Measurements from ENCODE around the gene SLC10A3. TPM values are rescaled to one million over a fixed set of nuclear protein-coding genes. Genes with fewer than 3 reads are reported as not detected.
A peak's percentile ranks its signal among the peaks of the same experiment; 100 is the strongest.

Gene SLC10A3
- total and polyA plus RNA-seq, 5 donors from 2014 or later: 18.4 to 40.2 (median 35.8) TPM

GRCh38 chrX:154478728-154479622, 11.5 kb downstream of the SLC10A3 start, which contains the start of gene LAGE3:
Gene LAGE3 (minus strand): TSS chrX:154479281. CDS start chrX:154478915, 366 bp downstream.
- ATAC-seq (ENCODE audit: low read depth in 2 of 2): peak; percentile 88 to 89
- H3K27me3 ChIP-seq (ENCODE audit: control insufficient read depth, insufficient read depth, low read length): no peaks in the 10 kb centered on the region
- no peaks in the 10 kb centered on the region for H3K9me3 Mint-ChIP-seq
- H3K36me3 ChIP-seq (ENCODE audit: control insufficient read depth, insufficient read depth, low read length): no peaks in the 10 kb centered on the region
- H3K27ac Mint-ChIP-seq: peak within 1 kb of the TSS; percentile 43 to 90 (median 84)
- peak within 1 kb of the TSS; percentile 79 to 92 (median 84) for H3K4me3 Mint-ChIP-seq
- peak within 1 kb of the TSS; percentile 83 for H3K27ac ChIP-seq (ENCODE audit: insufficient read depth, low read length, poor library complexity, severe bottlenecking)
- H3K4me3 ChIP-seq (ENCODE audit: low read depth, low read length): peak within 1 kb of the TSS; percentile 35
- no peaks in the 10 kb centered on the region for H3K27me3 Mint-ChIP-seq
- peaks cover 14% of the 10 kb centered on the region for H3K4me1 ChIP-seq (ENCODE audit: control insufficient read depth, insufficient read depth, low read length, poor library complexity, severe bottlenecking)
- peak; percentile 87 to 93 (median 91) for DNase-seq
- H3K9me3 ChIP-seq (ENCODE audit: control insufficient read depth in 2 of 2, low read length in 2 of 2): no peaks in the 10 kb centered on the region
- H3K36me3 Mint-ChIP-seq: no peaks in the 10 kb centered on the region
- peaks cover 0 to 34% (median 5%) of the 10 kb centered on the region in 4 donors for H3K4me1 Mint-ChIP-seq

- Histone ChIP-seq H3K27me3 (ENCODE audit: control insufficient read depth, insufficient read depth, low read length) (no peaks in the 10 kb centered on the region), H3K9me3 (ENCODE audit: control insufficient read depth in 2 of 2, low read length in 2 of 2) (no peaks in the 10 kb centered on the region), H3K27ac (ENCODE audit: insufficient read depth, low read length, poor library complexity, severe bottlenecking) (peak overlapping the region; percentile 83), H3K36me3 (ENCODE audit: control insufficient read depth, insufficient read depth, low read length) (no peaks in the 10 kb centered on the region), H3K4me1 (ENCODE audit: control insufficient read depth, insufficient read depth, low read length, poor library complexity, severe bottlenecking) (peaks cover 14% of the 10 kb centered on the region), H3K4me3 (ENCODE audit: low read depth, low read length) (peak overlapping the region; percentile 35)
- H3K4me1 Mint-ChIP-seq: peaks cover 0 to 28% (median 5%) of the 10 kb centered on the region in 4 donors
- ATAC-seq (ENCODE audit: low read depth in 2 of 2) (no peak), DNase-seq (no peak)
- peak overlapping the region; percentile 79 to 92 (median 84) for H3K4me3 Mint-ChIP-seq
- H3K9me3 Mint-ChIP-seq: no peaks in the 10 kb centered on the region
- peak overlapping the region in 2 of 3 donors; percentile 79 to 80 for H3K27ac Mint-ChIP-seq
- H3K27me3 Mint-ChIP-seq: no peaks in the 10 kb centered on the region
- H3K36me3 Mint-ChIP-seq: no peaks in the 10 kb centered on the region
Observed at GRCh38 chrX:154477891-154478477, 12.4 kb downstream of the SLC10A3 start.

- no peak for ATAC-seq (ENCODE audit: low read depth in 2 of 2)
- H3K27me3 Mint-ChIP-seq: no peaks in the 10 kb centered on the region
- no peak overlapping the region for H3K27ac ChIP-seq (ENCODE audit: insufficient read depth, low read length, poor library complexity, severe bottlenecking)
- H3K4me1 ChIP-seq (ENCODE audit: control insufficient read depth, insufficient read depth, low read length, poor library complexity, severe bottlenecking): peaks cover 14% of the 10 kb centered on the region
- H3K4me3 ChIP-seq (ENCODE audit: low read depth, low read length): no peak overlapping the region
- no peak overlapping the region for H3K4me3 Mint-ChIP-seq
- no peaks in the 10 kb centered on the region for H3K9me3 ChIP-seq (ENCODE audit: control insufficient read depth in 2 of 2, low read length in 2 of 2)
- peaks cover 0 to 22% (median 5%) of the 10 kb centered on the region in 4 donors for H3K4me1 Mint-ChIP-seq
- no peaks in the 10 kb centered on the region for H3K27me3 ChIP-seq (ENCODE audit: control insufficient read depth, insufficient read depth, low read length)
- no peaks in the 10 kb centered on the region for H3K36me3 Mint-ChIP-seq
- H3K27ac Mint-ChIP-seq: peak overlapping the region in 1 of 3 donors; percentile 32
- no peak for DNase-seq
- H3K36me3 ChIP-seq (ENCODE audit: control insufficient read depth, insufficient read depth, low read length): no peaks in the 10 kb centered on the region
- H3K9me3 Mint-ChIP-seq: peaks cover 0 to under 1% (median 0%) of the 10 kb centered on the region in 7 donors
Observed at GRCh38 chrX:154476821-154477220, 13.6 kb downstream of the SLC10A3 start.

DNA sequence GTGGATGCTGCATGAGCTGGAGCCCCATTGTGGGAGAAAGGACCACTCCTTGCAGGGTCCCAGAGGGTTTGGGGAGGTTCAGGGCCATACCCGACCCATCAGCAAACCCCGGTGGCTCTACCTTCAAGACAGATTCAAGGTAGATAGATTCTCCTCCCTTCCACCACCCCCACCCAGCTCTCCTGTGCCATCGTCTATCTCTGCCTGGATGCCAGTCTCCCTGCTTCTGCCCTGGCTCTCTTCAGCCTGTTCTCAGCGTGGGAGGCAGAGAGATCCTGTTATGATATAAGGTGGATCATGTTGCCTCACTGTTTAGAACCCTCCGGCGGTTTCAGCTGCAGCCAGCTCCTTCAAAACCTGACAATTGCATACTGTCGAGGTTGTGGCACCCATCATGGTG, 16.7 kb downstream of the SLC10A3 start:
- Mint-ChIP-seq H3K27me3 (no peaks in the 10 kb centered on the region), H3K27ac (no peak overlapping the region), H3K4me3 (no peak overlapping the region), H3K9me3 (peaks cover 0 to 1% (median 0%) of the 10 kb centered on the region in 7 donors), H3K36me3 (no peaks in the 10 kb centered on the region), H3K4me1 (peaks cover 0 to 13% (median 2%) of the 10 kb centered on the region in 4 donors)
- Histone ChIP-seq H3K9me3 (ENCODE audit: control insufficient read depth in 2 of 2, low read length in 2 of 2) (no peaks in the 10 kb centered on the region), H3K4me1 (ENCODE audit: control insufficient read depth, insufficient read depth, low read length, poor library complexity, severe bottlenecking) (peaks cover 6% of the 10 kb centered on the region), H3K27ac (ENCODE audit: insufficient read depth, low read length, poor library complexity, severe bottlenecking) (no peak overlapping the region), H3K36me3 (ENCODE audit: control insufficient read depth, insufficient read depth, low read length) (peaks cover 9% of the 10 kb centered on the region), H3K4me3 (ENCODE audit: low read depth, low read length) (no peak overlapping the region), H3K27me3 (ENCODE audit: control insufficient read depth, insufficient read depth, low read length) (no peaks in the 10 kb centered on the region)
- DNase-seq (no peak), ATAC-seq (ENCODE audit: low read depth in 2 of 2) (no peak)

GRCh38 chrX:154472685-154473632, 17.5 kb downstream of the SLC10A3 start:
- H3K4me1 ChIP-seq (ENCODE audit: control insufficient read depth, insufficient read depth, low read length, poor library complexity, severe bottlenecking): peaks cover 2% of the 10 kb centered on the region
- Mint-ChIP-seq H3K27me3 (no peaks in the 10 kb centered on the region), H3K4me1 (peaks cover 0 to 11% (median 2%) of the 10 kb centered on the region in 4 donors), H3K36me3 (no peaks in the 10 kb centered on the region), H3K4me3 (no peak overlapping the region), H3K27ac (peak overlapping the region in 1 of 3 donors; percentile 56), H3K9me3 (peaks cover 0 to 1% (median 0%) of the 10 kb centered on the region in 7 donors)
- no peak for ATAC-seq (ENCODE audit: low read depth in 2 of 2)
- no peaks in the 10 kb centered on the region for H3K27me3 ChIP-seq (ENCODE audit: control insufficient read depth, insufficient read depth, low read length)
- peaks cover 10% of the 10 kb centered on the region for H3K36me3 ChIP-seq (ENCODE audit: control insufficient read depth, insufficient read depth, low read length)
- no peak for DNase-seq
- H3K27ac ChIP-seq (ENCODE audit: insufficient read depth, low read length, poor library complexity, severe bottlenecking): no peak overlapping the region
- H3K9me3 ChIP-seq (ENCODE audit: control insufficient read depth in 2 of 2, low read length in 2 of 2): no peaks in the 10 kb centered on the region
- H3K4me3 ChIP-seq (ENCODE audit: low read depth, low read length): no peak overlapping the region

DNA sequence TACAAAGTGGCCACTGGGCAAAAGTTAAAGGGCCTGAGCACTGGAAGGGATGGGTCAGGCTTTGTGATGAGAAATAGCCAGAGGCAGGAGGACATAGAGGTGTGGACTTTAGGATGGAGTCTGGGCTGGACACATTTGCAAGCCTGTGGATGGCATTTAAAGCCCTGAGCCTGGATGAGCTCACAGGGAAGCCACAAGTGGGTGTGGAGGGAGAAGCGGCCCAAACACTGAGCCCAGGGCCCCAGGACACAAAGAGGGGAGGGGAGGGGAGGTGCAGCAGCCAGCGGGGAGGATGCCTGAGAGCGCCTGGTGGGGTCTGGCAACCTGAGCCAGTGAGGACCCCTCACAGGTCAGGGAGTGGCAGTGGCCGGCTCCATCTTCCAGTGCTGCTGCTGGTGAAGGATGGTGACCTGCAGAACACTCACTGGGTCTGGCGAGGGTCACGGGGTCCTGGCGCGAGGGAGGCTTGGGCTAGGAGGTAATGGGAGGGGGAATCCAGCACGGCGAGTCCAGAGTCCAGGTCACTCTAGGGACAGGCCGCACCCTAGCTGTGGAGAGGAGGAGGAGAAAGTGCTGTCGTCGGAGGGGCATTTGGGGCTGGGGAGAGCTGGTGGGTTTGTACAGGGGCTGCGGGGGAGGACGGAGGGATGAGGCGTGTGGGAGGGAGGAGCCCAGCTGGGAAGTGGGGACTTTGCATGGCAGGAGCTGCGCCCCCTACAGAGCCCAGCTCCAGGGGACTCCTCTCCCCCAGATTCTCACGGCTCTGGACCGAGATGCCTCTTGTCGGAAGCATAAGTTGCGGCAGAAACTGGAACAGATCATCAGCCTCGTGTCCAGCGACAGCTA, 18.4 kb downstream of the SLC10A3 start:
- Histone ChIP-seq H3K4me3 (ENCODE audit: low read depth, low read length) (no peak overlapping the region), H3K27me3 (ENCODE audit: control insufficient read depth, insufficient read depth, low read length) (no peaks in the 10 kb centered on the region), H3K9me3 (ENCODE audit: control insufficient read depth in 2 of 2, low read length in 2 of 2) (no peaks in the 10 kb centered on the region), H3K4me1 (ENCODE audit: control insufficient read depth, insufficient read depth, low read length, poor library complexity, severe bottlenecking) (no peaks in the 10 kb centered on the region), H3K36me3 (ENCODE audit: control insufficient read depth, insufficient read depth, low read length) (peaks cover 10% of the 10 kb centered on the region), H3K27ac (ENCODE audit: insufficient read depth, low read length, poor library complexity, severe bottlenecking) (no peak overlapping the region)
- Mint-ChIP-seq H3K4me1 (peaks cover 0 to 5% (median under 1%) of the 10 kb centered on the region in 4 donors), H3K36me3 (no peaks in the 10 kb centered on the region), H3K27me3 (no peaks in the 10 kb centered on the region), H3K9me3 (peaks cover 0 to 1% (median 0%) of the 10 kb centered on the region in 7 donors), H3K27ac (peak overlapping the region in 1 of 3 donors; percentile 47), H3K4me3 (no peak overlapping the region)
- DNase-seq (no peak), ATAC-seq (ENCODE audit: low read depth in 2 of 2) (no peak)

Data from CD4-positive, CD25-positive, alpha-beta regulatory T cell (primary cell).